MCF 10A (cell line): ENCODE measurements around the gene OBP2A. TPM values are rescaled to one million over a fixed set of nuclear protein-coding genes. Genes with fewer than 3 reads are reported as not detected.

ENCODE experiments used
- BruUV-seq: library from RNA; stranded (reverse); fragments of 400-500 nt; replicated peaks from 2 replicates; lab custom pipeline; 2021; lab: Mats Ljungman, UMichigan
- CTCF ChIA-PET: fragments of 300-600 bp; sonication (Branson Sonifier 250); formaldehyde crosslinking; extraction: SDS; loops from one replicate; lab custom pipeline; 2021; ENCODE audit warnings: antibody characterized with exemption, inconsistent platforms; lab: Yijun Ruan, JAX
- POLR2A ChIA-PET: fragments of 300-600, 350-650 bp; sonication (Branson Sonifier 250); formaldehyde crosslinking; extraction: SDS; loops from one replicate; lab custom pipeline; 2020; ENCODE audit warnings: antibody characterized with exemption, inconsistent platforms; lab: Yijun Ruan, JAX
- DNase-seq: peaks from one replicate; pipeline ENCODE4 v3.0.0-alpha.2; 2018; ENCODE audit not compliant: unreplicated experiment
- H3K27ac Mint-ChIP-seq: one replicate; pipeline ENCODE4 v1.8.0; 2022; ENCODE audit warnings: mild to moderate bottlenecking, low read depth, mixed read lengths; ENCODE audit not compliant: unreplicated experiment
- H3K27me3 Mint-ChIP-seq: one replicate; pipeline ENCODE4 v1.8.0; 2022; ENCODE audit warnings: mixed read lengths; ENCODE audit not compliant: insufficient read depth, unreplicated experiment
- H3K36me3 Mint-ChIP-seq: one replicate; pipeline ENCODE4 v1.8.0; 2022; ENCODE audit warnings: mild to moderate bottlenecking, moderate library complexity, mixed read lengths; ENCODE audit not compliant: insufficient read depth, unreplicated experiment
- H3K4me1 Mint-ChIP-seq: one replicate; pipeline ENCODE4 v1.8.0; 2022; ENCODE audit warnings: mixed read lengths; ENCODE audit not compliant: insufficient read depth, unreplicated experiment
- H3K4me3 Mint-ChIP-seq: one replicate; pipeline ENCODE4 v1.8.0; 2022; ENCODE audit warnings: mild to moderate bottlenecking, moderate library complexity, mixed read lengths; ENCODE audit not compliant: unreplicated experiment
- H3K9me3 Mint-ChIP-seq: one replicate; pipeline ENCODE4 v1.8.0; 2022; ENCODE audit warnings: mixed read lengths; ENCODE audit not compliant: unreplicated experiment
- CTCF ChIP-seq: fragments of 200-600 bp; IDR thresholded peaks from one replicate; pipeline ENCODE4 v1.8.0; 2022; ENCODE audit warnings: antibody characterized with exemption, mild to moderate bottlenecking; ENCODE audit not compliant: unreplicated experiment
- intact Hi-C: fragments of 100-400 bp; cut with micrococcal nuclease; formaldehyde crosslinking; loops from 2 replicates; pipeline ENCODE4 v1.14.1; 2022
- total RNA-seq: library from RNA; stranded (reverse); gene quantifications from 2 replicates; pipeline ENCODE4 v1.2.3, GENCODE V29; 2022

OBP2A gene
- total RNA-seq, 1 experiment from 2014 or later = not detected

GRCh38 chr9:135582541-135582940, 36.6 kb downstream of the OBP2A start:
- Mint-ChIP-seq H3K4me1 (no peaks in the 10 kb centered on the region), H3K27me3 (no peaks in the 10 kb centered on the region), H3K4me3 (no peak overlapping the region), H3K36me3 (no peaks in the 10 kb centered on the region), H3K27ac (no peak overlapping the region), H3K9me3 (no peaks in the 10 kb centered on the region)
- DNase-seq = no peak
- no peak for TF ChIP-seq CTCF
- ChIA-PET POLR2A (no interaction called here), CTCF (no interaction called here)
- intact Hi-C loops = no loop called here
- no TSS peak for BruUV-seq

DNA sequence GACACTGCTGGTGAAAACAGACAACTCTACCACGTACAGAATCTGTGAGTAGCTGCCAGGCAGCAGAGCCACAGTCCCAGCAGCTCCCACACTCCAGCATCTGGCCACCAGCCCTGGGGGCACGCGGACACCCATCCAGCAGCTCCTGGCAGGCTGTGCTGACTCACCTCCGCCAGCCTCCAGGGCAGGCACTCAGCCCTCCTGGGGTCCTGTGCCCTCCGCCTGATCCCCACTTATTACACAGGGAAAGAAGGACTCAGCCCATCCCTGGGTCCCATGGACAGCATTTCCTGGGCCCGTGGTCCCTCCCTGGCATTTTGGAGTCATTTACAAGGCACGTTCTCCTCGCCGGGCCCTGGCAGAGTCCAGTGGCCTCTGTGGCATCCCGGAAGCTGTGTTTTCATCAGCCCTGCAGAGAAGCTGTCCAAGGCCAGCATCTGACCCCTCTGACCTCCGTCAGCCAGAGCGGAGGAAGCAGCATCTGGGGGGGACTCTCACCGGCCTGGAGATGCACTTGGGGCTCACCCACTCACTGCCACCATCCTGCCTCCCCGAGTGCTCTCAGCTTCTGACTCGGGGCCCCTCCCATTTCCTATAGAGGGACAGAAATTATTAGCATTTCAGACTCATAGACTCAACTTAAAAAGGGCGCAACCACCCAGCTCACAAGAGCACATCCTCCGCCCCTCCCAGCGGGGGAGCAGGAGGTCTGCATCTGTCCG, 37.2 kb downstream of the OBP2A start:
- intact Hi-C loops = no loop called here
- Mint-ChIP-seq H3K27ac (no peak overlapping the region), H3K4me3 (no peak overlapping the region), H3K27me3 (no peaks in the 10 kb centered on the region), H3K36me3 (no peaks in the 10 kb centered on the region), H3K9me3 (no peaks in the 10 kb centered on the region), H3K4me1 (no peaks in the 10 kb centered on the region)
- TF ChIP-seq CTCF = no peak
- CTCF ChIA-PET = no interaction called here
- BruUV-seq = no TSS peak
- POLR2A ChIA-PET = interaction anchor here (0.6 kb wide), 1 partner anchor 990 kb away, joined by 4 read pairs; no protein-coding TSS in a partner anchor
- DNase-seq = no peak

GRCh38 chr9:135583688-135584011, 37.7 kb downstream of the OBP2A start:
- no TSS peak for BruUV-seq
- no peaks in the 10 kb centered on the region for H3K9me3 Mint-ChIP-seq
- no peak for TF ChIP-seq CTCF
- H3K4me1 Mint-ChIP-seq = no peaks in the 10 kb centered on the region
- ChIA-PET POLR2A (no interaction called here), CTCF (no interaction called here)
- H3K27me3 Mint-ChIP-seq = no peaks in the 10 kb centered on the region
- intact Hi-C loops = no loop called here
- DNase-seq = no peak
- no peak overlapping the region for H3K27ac Mint-ChIP-seq
- H3K36me3 Mint-ChIP-seq = no peaks in the 10 kb centered on the region
- H3K4me3 Mint-ChIP-seq = no peak overlapping the region

DNA sequence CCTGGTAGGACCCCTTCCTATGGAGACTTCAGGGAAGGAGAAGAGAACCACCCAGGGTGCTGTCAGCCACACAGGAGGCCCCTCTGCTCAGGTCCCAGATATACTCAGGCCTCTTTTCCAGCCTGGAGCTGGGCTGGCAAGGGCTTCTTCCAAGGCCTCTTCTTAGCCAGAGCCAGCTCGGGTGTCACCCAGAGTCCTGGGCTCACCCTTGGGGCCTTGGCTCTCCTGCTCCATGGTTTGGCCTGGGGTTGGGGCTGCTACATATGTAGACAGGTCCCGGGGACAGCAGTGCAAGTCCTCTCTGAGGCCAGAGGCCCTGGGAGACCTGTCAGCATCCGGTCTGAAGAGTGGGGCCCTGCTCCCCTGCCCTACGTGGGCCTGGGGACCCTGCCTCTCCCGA, 38.4 kb downstream of the OBP2A start:
- Mint-ChIP-seq H3K36me3 (no peaks in the 10 kb centered on the region), H3K27me3 (no peaks in the 10 kb centered on the region), H3K9me3 (no peaks in the 10 kb centered on the region), H3K27ac (no peak overlapping the region), H3K4me3 (no peak overlapping the region), H3K4me1 (no peaks in the 10 kb centered on the region)
- no peak for TF ChIP-seq CTCF
- ChIA-PET CTCF (no interaction called here), POLR2A (no interaction called here)
- intact Hi-C loops = no loop called here
- no peak for DNase-seq
- no TSS peak for BruUV-seq
